Measurements from ENCODE around the gene ECI2.
"Not testable (repeated sequence)": the region's sequence is repeated elsewhere in the genome, so short reads cannot be mapped to it uniquely, and the experiment has no call there.

ECI2 gene

DNA sequence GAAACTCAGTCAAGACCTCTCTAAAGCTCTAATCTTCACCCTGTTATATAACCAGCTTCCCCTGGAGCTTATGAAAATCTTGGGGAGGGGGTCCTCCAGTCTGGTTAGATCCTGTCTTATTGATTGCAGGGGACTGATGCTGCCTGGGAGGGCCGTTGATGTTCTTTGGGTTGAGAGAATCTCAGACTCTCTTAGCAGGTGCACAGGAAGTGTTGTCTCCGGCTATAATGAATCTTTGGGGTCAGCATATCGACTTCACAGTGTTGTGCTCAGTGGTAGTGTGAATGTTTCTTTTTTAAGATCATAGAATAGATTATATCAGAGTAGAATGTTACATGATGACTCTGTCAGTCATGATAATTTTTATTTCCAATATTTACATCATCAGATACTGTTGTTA lies 2.8 kb upstream of the ECI2 start:
- DNase-seq, result no peak

DNA sequence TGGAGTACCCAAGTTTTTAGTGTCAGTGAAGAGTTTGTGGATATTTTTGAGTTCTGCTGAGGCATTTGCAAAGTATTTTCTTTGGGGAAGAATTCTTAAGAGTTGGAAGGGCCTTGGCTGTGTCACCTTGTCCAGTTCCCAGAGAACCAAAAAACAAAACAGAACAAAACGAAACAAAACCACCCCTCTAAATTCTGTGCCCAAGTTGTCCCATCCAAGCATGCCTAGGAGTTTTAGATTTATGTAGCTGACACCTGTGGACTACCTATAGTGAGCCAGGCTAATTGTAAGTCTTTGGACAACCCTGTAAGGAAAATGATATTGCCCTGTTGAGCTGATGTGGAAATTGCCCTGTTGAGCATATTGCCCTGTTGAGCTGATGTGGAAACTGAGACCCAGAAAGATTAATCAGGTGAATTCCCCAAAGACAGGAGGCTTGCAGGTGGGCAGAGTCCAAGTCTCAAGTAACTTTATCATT lies 1.0 kb upstream of the ECI2 start:
- DNase-seq, result no peak

DNA sequence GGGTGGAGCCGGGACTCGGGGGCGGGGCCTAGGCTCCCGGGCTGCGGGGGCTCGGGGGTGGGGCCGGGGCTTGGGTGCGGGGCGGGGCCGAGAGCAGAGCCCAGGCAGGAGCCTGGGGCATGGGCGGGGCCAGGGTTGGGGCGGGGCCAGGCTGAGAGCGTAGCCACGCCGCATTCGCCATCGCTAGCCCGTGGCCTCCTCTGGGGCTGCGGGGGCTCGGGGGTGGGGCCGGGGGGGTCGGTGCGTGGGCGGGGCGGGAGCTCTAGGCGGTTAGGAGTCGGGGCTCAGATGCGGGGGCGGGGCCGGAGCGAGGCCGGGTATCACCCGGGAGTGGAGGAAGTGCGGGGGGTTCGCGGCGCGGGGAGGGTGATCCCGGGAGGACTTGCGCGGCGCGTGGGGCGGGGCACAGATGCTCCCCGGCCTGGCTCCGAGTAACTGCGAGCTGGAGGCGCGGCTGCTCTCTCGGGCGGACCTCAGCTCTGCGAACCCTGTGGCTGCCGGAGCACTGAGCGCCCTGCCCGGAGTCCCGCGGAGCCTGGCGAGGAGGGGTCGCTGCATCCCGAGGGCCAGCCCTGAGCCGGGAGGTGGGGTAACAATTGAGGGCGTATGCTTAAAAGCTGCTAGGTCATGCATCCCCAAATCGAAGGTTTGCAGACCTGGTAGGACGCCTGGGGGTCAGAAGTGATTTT lies 434 bp upstream of the ECI2 start:
- peak; percentile 99 for DNase-seq

DNA sequence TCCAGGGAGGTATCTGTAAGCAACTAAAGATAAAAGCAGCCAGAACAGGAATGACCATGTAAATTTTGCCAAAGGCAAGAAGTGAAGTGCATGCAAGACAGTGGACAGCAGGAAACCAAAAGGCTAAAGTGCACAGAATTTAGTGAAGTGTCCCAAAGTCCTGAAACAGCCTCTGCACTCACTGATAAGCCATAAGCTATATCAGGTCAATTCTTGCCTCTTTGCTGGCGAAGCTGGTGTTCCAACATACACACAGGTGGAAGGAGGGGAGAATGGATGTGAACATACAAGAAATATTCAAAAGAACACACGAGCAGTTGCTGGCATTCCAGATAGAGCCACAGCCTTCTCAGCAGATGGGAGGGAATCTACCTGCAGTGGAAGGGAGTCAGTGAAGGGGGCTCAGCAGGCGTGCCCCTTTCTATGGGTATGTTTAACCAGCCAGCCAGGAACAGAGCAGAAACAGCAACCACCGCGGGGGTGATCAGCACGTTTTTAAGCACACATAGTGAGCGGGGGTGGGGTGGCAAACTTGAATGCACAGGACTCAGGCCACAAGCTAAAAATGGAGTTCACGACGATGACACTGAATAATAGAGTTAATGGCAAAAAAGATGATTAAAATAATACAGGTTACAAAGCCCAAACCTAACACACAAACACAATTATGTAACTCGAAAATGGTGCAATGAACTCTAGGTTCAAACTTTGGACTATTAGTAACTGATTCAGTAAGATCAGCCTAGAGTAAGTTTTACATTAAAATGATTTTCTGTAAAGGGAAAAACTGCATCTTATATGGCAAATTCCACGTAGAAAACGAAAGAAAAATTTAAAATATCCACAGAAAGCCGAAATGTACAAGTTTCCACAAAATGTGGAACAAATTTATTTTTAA lies 1.2 kb downstream of the ECI2 start:
- DNase-seq, result no peak

DNA sequence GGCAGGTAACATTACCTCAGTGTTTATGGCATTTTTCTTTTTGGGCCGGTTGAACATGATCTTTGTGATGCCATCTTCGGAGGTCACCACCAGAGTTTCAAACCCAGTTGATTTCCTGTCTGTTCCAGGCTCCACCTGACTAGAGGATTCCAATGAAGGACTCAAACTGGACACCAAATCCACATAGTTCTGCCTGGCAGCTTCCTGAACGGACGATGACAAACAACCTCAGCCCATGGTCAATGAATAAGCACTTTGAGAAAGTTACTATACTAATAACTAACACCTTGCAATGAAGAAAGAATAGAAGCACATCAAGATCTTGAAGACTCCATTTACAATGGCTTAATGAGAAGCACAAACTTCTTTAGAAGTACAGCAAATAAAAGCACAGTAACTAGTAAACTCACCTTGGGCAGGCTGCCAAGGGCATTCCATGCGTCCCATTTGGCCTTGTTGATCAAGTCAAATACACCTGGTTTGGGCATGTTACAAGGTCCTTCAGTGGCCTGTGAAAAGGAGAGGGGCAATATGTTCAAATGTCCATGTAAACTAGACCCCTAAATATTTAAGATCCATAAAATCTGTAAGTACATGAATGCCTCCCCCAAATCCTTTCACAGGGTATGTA lies 4.9 kb downstream of the ECI2 start:
- no peak for DNase-seq

DNA sequence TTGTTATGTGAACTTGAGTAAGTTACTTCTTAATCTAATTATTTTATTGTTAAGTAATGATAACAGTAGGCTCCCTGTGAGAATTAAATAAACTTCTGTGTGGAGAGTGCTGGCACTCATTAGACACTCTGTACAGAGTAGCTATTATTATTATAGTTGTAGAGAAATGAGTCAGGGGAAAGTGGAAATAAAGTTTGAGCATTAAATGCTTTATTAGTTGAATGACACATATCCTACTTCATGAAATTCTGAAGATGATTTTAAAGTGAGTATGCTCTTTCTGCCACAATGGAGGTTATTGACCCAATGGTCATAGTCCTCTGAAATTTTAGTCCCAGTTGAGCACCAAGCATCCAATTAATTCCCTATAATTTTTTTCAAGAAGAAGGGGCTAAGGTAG lies 5.9 kb downstream of the ECI2 start:
- DNase-seq, result no peak

DNA sequence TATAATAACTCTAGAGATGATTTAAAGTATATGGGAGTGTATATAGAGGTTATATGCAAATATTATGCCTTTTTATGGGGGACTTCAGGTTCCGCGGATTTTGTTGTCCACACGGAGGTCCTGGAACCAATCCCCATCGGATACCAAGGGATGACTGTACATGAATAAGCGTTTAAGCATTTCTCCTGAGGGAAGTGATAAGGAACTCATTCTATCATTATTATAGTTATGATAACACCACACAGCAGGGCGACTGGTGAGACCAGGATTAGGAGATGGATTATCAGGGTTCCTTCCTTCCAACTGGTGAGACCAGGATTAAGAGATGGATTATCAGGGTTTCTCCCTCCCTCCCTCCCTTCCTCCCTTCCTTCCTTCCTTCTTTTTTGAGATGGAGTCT lies 6.6 kb downstream of the ECI2 start:
- no peak for DNase-seq

DNA sequence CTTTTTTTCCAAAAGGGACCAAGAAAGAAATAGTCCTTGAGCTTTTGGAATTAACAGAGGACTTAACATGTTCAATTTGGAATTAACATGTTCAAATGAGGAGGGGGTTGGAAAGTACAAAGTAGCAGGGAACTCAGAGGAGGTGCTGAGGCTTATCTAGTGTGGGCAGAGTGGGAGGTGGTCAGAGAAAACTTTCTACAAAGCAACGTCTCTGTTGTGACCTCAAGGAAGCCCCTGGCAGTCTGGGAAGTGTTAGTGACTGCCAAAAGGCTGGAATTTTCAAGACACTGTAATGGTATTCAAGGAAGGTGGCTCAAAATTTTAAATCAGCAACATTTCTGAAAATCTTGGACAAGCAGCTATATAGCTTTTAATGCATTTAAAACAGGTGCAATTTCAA lies 7.3 kb downstream of the ECI2 start:
- no peak for DNase-seq

DNA sequence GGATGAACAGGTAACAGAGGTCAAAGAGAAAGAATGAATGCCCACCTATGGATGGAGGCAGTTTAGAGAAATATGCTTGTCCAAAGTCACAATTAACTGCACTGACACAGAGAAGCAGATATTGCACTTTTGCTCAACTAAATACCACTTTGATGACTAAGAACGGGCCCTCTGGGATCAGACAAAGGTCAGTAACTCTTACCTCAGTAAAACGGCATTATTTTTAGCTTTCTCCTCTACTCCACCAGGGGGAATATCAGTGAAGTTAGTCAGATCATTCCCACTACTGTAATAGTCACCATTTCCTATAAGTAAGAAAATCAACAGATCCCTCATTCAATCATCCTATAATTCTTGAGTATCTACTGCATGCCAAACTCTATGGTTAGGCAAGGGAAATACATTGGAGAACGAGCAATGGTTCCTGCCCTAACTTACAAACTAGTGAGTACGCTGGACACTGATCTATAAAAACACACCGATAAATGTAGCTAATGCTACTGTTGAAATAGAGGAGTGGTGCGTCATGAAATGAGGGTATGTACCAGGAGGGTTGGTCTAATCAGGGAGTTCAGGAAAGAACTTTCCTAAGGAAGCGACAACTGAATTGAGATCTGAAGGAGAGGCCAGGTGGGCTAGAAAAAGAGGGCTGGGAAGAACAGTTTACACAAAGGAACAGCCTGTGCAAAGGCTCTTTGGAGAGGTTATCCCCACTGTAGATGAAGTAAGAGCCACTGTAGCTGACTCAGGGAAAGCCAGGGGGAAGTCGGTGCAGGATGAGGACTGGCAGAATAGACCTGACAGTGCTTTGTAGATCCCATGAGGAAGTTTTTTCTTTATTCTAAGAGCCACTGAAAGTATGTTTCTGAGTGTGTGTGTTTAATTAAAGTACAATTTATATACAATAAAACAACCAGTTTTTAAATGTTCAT lies 9.2 kb downstream of the ECI2 start:
- no peak for DNase-seq

DNA sequence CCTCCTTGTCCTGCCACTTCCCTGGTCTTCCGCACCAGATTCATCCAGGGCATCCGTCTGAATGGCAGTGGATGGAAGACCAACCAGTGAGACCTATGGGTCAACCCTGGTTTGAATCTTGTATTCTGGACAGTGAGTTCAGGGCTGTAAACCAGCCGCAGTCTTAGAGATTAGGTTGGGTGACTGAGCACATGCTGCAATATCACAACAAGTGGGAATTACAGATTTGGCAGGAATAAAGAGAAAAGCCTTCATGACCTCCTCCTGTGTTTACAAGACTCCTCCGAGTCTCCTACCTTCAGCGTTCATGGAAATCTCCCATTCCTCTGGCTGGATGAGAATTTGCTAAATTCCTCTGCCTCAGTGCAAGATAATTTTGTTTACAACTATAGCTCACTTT lies 9.9 kb downstream of the ECI2 start:
- DNase-seq, result no peak

DNA sequence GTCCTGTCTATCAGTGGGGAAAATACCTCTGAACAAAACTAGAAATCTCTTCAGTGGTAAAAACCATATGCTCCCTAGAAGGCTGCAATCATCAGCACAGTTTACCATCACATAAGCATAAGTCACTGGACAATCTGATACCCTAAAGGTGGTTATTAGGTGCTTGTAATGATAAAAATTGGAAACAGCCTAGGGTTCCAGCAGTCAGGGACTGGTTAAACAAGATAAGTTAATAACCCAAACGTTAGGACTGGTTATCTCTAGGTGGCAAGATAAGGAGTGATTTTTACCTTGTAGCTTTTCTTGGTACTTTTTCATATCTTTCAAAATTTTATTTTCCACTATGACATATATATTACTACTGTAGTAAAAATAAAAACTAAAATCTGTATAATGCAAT lies 11.0 kb downstream of the ECI2 start:
- no peak for DNase-seq

DNA sequence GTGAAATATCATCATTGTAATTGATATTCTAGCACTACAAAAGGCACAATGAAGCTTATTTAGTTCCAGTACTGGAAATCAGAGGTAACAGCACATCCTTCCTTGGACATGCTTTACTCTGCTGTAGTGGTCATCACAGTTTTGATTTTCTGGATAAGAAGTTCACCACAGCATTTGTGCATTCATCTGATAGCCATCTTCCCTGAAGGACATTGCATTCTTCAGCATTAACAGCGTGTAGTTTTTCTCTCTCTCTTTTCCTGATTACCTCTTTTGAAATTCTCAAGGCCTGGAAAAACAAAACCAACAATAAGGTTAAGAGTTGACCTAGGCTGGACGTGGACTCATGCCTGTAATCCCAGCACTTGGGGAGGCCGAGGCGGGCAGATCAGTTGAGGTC lies 19.6 kb downstream of the ECI2 start:
- DNase-seq, result no peak

DNA sequence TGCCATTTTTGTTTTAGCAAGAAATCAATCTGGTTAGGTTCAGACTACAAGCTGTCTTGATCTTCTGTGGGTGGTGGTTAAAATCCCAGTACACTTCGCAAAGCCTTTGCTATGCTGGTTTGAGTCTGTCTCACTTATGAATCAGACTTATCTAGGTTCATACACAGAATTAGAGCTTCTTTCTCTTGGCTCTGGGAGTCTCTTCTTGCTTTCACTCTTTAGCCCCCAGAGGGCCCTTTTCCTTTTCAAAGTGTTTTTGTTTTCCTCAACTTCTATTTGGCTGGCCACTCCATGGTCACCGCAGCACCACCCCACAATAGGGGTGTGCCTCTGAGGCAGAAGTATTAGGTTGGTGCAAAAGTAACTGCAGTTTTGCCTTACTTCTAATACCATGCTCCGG lies 21.3 kb downstream of the ECI2 start:
- no peak for DNase-seq

DNA sequence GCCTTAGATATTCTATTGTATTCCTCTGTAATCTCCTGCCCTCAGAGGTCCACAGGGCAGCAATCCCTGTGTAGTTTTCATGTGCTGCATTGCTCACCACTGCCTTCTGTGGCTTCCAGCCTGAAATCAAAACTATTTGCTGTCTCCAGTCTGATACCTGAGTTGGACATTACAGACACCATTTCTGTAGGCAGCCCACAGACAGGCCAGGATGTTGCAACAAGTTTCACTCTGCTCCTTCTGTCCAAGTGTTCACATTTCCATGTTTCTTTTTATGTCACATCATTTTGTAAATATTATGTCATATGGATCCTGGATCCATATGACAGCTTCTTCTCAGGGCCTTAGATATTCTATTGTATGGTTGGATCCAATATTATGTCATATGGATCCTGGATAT lies 21.7 kb downstream of the ECI2 start:
- DNase-seq, result no peak

DNA sequence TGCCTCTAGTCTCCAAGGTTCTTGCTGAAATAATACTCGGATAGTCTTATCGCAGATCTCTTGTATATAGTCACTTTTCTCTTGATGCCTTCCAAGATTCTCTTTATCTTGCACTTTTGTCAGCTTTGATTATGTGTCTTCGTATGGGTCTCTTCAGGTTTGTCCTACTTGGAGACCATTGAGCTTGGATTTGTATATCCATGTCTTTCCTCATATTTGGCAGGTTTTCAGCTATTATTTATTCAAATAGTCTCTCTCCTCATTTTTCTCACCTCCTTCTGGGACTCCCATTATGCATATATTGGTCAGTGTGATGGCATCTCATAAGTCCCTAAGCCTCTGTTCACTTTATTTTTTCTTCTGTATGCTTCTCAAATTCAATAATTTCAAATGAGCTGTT lies 23.0 kb downstream of the ECI2 start:
- no peak for DNase-seq

DNA sequence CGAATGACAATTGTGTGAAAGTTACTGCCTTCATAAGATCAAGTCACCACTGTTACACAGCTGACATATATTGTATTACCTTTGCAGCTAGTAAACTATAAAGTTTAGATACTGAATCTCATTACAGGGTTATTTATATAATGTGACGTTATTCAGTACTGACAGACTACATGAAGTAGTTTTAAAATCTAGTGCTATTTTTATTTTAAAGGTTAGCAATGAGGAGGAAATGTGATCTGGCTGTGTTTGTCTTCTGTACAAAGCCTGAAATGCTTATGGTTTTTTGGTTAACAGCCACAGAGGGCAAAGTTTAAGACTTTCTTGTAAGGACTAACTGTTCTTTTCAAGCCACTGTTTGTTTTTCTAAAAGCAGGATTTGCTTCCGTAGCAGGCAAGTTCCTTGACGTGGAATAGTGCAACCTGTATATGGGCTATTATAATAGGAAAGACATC lies 26.0 kb downstream of the ECI2 start:
- DNase-seq, result not testable (repeated sequence)

DNA sequence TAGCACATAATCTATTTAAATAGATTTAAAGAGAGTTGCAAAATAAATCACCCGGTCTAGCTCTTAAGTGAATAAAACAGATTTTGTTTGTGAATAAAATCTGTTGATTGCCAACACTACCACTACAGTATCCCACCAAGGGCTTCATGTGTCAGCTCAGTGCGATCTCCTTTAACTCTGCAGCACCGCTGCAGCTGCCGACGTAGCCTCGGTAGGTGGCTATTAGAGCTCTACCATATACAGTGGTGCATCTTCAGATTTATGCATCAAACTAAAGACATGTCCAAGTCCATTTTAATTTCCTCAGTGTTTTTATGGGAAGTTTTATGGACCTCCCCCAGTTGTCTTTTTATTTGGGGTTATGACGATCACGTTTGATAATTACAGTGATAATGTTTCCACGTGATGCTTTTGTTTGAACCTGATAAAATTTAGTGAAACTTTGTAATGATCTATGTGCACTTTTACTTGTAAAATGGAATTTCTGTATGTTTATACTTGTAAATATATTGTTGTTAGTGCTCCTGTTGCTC lies 26.7 kb downstream of the ECI2 start:
- DNase-seq, result no peak

DNA sequence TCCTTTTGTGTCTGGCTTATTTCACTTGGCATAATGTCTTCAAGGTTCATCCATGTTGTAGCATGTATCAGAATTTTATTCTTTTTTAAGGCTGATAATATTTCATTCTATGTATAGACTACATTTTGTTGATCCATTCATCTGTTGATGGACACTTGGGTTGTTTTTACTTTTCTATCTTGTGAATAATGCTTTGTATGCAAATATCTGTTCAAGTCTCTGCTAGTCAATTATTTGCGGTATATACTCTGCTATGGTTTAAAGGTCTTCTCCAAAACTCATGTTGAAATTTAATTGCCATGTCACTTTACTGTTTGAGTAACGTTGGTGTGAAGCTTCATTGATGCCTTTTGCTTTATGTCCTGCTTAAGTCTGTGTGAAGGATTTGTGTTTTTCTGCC lies 27.5 kb downstream of the ECI2 start:
- DNase-seq, result no peak

DNA sequence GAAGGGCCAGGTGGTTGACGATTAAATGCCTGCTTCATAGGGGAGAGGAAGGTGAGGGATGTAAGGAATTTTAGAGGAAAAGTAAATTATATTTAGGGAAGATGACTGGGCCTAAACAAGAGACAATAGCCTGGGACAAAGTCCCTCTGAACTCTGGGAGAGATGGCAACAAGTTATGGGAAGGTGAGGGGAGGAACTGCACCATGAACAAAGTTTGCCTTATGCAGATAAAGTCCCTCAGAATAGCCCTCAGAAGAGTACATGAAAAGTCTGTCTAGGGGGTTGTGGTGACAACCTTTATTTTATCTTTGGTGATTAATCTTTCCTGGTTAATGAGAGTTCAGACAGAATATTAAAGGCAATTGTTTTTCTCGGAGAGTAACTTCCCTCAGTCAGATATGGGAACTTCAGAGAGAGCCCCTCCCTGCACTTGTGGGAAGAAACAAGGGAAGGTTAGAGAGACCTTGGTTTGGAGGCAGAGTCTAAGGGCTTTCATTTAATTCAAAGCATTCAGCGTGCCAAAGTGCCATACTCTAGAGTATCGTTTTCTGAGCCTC lies 29.3 kb downstream of the ECI2 start:
- DNase-seq, result no peak

DNA sequence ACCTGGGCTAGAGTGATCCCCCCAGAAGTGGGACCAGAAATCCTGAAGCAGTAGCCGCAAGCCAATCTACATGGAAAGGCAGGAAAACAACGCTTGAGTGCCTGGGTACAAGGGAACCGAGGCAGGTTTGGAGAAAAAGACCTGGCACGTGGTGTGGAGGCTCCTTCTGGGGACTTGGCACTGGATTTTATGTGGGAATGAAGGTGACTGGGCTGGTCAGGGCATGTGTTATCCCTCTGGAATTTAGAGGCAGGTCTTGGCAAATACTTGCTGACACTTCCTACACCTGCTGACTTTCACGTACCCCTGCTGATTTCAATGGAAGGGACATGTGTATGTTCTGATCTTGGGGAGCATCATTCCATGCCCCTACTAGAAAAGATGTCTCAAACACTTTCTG lies 31.4 kb downstream of the ECI2 start:
- DNase-seq, result no peak

DNA sequence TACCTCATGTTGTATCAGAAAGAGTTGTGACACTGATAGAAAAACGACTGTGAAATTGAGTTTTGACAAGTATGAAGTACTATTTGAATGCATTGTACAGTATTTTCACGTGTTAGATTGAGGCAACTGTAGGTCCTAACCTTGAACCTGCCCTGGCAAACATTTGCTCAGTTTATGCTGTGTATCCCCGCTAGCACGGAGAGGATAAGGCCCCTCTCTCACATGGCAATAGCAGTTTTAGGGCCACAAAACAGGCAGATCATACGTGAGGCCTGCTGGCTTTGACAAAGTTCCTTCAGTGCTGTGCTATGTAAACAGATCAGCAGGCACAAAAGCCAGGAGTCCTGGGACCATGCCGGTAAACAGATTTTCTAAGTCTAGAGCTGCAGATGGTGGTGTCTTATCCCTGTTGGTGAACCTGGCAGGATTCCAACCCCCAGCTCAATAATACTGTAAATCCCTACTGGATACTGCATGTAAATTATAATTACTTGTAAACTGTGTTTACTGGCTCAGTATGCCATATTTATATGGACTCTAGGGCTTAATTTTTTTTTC lies 32.6 kb downstream of the ECI2 start:
- no peak for DNase-seq

DNA sequence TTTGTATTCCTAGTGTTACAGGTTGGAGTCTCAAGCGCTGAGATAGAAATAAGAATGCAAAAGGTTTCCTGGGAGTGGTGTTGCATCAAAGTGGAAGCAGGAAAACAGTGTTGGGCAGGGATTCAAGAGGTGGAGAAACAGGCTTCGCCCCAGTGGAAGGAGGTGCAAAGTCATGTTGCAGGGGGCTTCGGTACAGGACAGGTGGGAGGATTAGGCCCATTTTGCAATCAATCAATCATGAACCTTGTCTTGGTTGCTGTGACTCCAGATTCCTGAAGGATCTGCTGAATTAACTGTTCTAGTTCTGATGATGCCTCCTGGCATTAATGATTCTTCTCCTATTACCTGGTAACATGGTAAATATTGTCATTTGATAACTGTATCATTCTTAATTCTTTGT lies 34.1 kb downstream of the ECI2 start:
- no peak for DNase-seq

All from left hindlimb (tissue), 1 donor.